Common myeloid progenitor, CD34-positive (primary cell): ENCODE measurements around the gene C1orf105.

Experiments
- CTCF ChIA-PET: fragments of 350-600 bp; sonication (Branson Sonifier 250); formaldehyde crosslinking; loops from one replicate; lab custom pipeline; 2021; ENCODE audit warnings: antibody characterized with exemption; lab: Charles Lee
- POLR2A ChIA-PET: fragments of 350-600 bp; sonication (Branson Sonifier 250); formaldehyde crosslinking; loops from one replicate; lab custom pipeline; 2021; ENCODE audit warnings: antibody characterized with exemption; lab: Charles Lee
- DNase-seq, 3 donors: peaks; one replicate each; pipeline versions ENCODE4 v3.0.0 to v3.0.0-alpha.2; 2013
- H3K27ac ChIP-seq, 2 experiments: 1 replicate in 1 of 2; 2 replicates in 1 of 2; pipeline ENCODE4 v1.7.0; 2013; ENCODE audit warnings: inconsistent platforms in 2 of 2, low read length in 2 of 2, mild to moderate bottlenecking in 2 of 2, low read depth in 1 of 2, moderate library complexity in 1 of 2; ENCODE audit not compliant: severe bottlenecking in 2 of 2, insufficient read depth in 1 of 2, poor library complexity in 1 of 2
- H3K27me3 ChIP-seq, 5 experiments: replicated peaks in 2 of 5; 1 replicate in 3 of 5; 2 replicates in 2 of 5; pipeline versions ENCODE4 v1.6.1 to v1.7.0; 2013; ENCODE audit warnings: low read length in 4 of 5, mild to moderate bottlenecking in 2 of 5, moderate library complexity in 2 of 5, inconsistent platforms in 1 of 5; ENCODE audit not compliant: insufficient read depth in 5 of 5, control insufficient read depth in 4 of 5
- H3K36me3 ChIP-seq, 4 experiments: 1 replicate in 2 of 4; 2 replicates in 2 of 4; pipeline versions ENCODE4 v1.6.1 to v1.7.0; 2013; ENCODE audit warnings: low read length in 3 of 4, control low read depth in 1 of 4, mild to moderate bottlenecking in 1 of 4; ENCODE audit not compliant: control insufficient read depth in 4 of 4, insufficient read depth in 4 of 4
- H3K4me1 ChIP-seq, 4 experiments: 1 replicate in 3 of 4; 2 replicates in 1 of 4; pipeline versions ENCODE4 v1.6.1 to v1.7.1; 2013; ENCODE audit warnings: low read length in 3 of 4, mild to moderate bottlenecking in 3 of 4, control low read depth in 1 of 4, inconsistent platforms in 1 of 4, moderate library complexity in 1 of 4; ENCODE audit not compliant: control insufficient read depth in 4 of 4, insufficient read depth in 4 of 4; ENCODE audit errors: control extremely low read depth in 1 of 4
- H3K4me3 ChIP-seq, 7 experiments: 1 replicate in 4 of 7; 2 replicates in 3 of 7; pipeline versions ENCODE4 v1.5.1 to v1.7.0; 2013; ENCODE audit warnings: mild to moderate bottlenecking in 7 of 7, low read length in 6 of 7, moderate library complexity in 6 of 7, inconsistent platforms in 2 of 7, low read depth in 2 of 7, control low read depth in 1 of 7; ENCODE audit not compliant: insufficient read depth in 4 of 7, control insufficient read depth in 1 of 7; ENCODE audit errors: extremely low read depth in 1 of 7
- H3K9me3 ChIP-seq, 5 experiments: 1 replicate in 4 of 5; 2 replicates in 1 of 5; pipeline versions ENCODE4 v1.6.1 to v1.7.1; 2013; ENCODE audit warnings: low read length in 4 of 5, mild to moderate bottlenecking in 2 of 5, inconsistent platforms in 1 of 5, low read depth in 1 of 5, moderate library complexity in 1 of 5; ENCODE audit not compliant: control insufficient read depth in 4 of 5, insufficient read depth in 2 of 5; ENCODE audit errors: control extremely low read depth in 1 of 5
- WGBS: methylation state at CpG from one replicate; pipeline ENCODE4 v1.1.5; 2013; ENCODE audit not compliant: insufficient coverage; 5-methylcytosine and 5-hydroxymethylcytosine counted together

The C1orf105 gene

DNA sequence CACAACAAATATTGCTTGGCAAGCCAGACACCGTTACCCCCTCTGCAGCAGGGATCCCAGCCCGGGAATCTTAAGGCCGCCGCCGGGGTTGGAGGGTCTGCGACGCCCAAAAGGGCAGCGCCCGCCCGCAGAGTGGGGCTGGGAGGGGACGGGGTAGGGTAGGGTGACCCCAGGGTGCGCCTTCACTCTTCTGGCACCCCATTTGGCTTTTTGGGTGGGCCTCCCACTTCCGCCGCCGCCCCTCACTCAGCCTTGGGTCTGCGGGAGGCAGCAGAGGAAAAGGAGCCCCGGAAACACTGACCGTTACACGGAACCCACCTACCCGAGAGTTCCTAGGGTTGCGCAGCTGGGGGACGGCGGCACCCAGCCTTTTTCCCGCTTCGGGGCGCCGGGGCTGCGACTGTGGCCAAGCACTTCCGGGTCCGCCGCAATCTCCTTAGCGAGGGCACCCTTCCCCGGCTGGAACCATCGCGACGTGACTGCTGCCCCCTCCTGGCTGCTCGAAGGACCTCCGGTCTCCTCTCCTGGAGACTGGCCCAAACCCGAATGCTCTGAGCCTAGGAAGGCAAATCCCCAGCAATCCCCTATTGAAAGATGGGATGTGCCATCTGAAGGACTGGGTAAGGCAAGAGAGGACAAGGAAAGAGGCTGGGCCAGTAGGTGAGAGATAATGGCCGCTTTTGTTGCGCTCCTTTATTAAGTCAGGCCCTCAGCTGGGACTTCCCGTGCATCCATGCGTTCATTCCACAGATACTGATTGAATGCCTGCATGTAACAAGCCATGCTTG lies 23.4 kb downstream of the C1orf105 start, which contains the start of gene PIGC:
Gene PIGC, minus strand, starts transcription at position 404 of the 788 bp plus-strand sequence. CDS start 1,447 bp downstream, outside the sequence.
- Histone ChIP-seq H3K9me3 (no peaks in the 10 kb centered on the region), H3K36me3 (peaks cover 0 to 9% (median 7%) of the 10 kb centered on the region in 4 experiments), H3K27me3 (no peaks in the 10 kb centered on the region), H3K27ac (peak within 1 kb of the TSS; percentile 47 to 81), H3K4me1 (peaks cover 5 to 18% (median 10%) of the 10 kb centered on the region in 4 experiments), H3K4me3 (peak within 1 kb of the TSS; percentile 80 to 92 (median 89))
- peak; percentile 88 to 93 (median 92) for DNase-seq
- ChIA-PET CTCF (interaction anchor here (0.6 to 3.5 kb wide), 12 partner anchors 9 to 515 kb away, joined by 3 to 20 read pairs (median 3); no protein-coding TSS in a partner anchor), POLR2A (no interaction called here)
- 11% methylated on average over 36 of the region's 43 CpGs for WGBS

DNA sequence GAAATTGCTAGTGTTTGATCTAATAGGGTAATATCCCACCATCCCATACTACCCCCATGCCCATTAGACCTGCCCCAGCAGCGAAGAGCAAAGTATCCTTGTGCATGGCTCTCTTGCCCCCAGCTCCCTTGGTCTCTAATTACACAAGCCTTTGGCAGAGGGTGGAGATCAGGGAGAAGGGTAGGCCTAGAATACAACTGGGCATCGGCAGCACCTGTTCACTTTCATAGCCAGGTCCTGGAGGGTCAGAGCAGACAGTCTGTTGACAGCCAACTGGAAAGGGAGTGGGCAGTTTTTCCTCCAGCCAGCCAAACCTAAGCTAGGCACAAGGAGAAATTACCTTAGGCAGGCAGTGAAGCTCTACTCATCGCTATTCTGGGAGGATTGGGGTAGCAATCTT lies 26.1 kb downstream of the C1orf105 start:
- no peaks in the 10 kb centered on the region for H3K9me3 ChIP-seq
- no peak overlapping the region for H3K4me3 ChIP-seq
- H3K27ac ChIP-seq, result no peak overlapping the region
- peaks cover 0 to 6% (median 6%) of the 10 kb centered on the region in 4 experiments for H3K36me3 ChIP-seq
- DNase-seq, result no peak
- no peaks in the 10 kb centered on the region for H3K27me3 ChIP-seq
- ChIA-PET CTCF (no interaction called here), POLR2A (no interaction called here)
- 100% methylated on average over 1 of the region's 3 CpGs for WGBS
- H3K4me1 ChIP-seq, result peaks cover 5 to 30% (median 16%) of the 10 kb centered on the region in 4 experiments

DNA sequence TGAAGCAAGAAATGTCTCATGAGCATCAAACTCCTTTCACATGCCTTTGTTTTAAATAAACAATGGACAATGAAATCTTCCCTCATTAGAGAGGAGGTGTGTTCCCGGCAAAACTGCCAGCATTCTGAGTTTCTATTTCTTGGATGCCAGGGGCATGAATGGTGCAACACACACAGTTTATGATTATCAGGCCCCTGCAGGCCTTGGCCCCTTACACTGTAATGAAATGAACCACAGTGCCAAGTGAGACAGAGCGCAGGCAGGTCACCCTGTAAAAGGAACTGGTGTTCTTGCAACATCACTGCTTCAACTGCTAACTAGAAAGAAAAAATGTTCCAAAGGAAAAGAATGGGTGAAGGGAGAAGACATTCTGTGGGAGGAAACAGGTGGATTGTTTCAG lies 27.2 kb downstream of the C1orf105 start:
- Histone ChIP-seq H3K4me3 (no peak overlapping the region), H3K27ac (no peak overlapping the region), H3K36me3 (no peaks in the 10 kb centered on the region), H3K27me3 (no peaks in the 10 kb centered on the region), H3K4me1 (peaks cover 5 to 29% (median 13%) of the 10 kb centered on the region in 4 experiments), H3K9me3 (no peaks in the 10 kb centered on the region)
- WGBS, result 100% methylated on average over 1 of the region's 2 CpGs
- ChIA-PET POLR2A (no interaction called here), CTCF (interaction anchor here (1.0 kb wide), 1 partner anchor 9 kb away, joined by 3 read pairs; no protein-coding TSS in a partner anchor)
- peak in 2 of 3 donors; percentile 27 to 35 for DNase-seq

DNA sequence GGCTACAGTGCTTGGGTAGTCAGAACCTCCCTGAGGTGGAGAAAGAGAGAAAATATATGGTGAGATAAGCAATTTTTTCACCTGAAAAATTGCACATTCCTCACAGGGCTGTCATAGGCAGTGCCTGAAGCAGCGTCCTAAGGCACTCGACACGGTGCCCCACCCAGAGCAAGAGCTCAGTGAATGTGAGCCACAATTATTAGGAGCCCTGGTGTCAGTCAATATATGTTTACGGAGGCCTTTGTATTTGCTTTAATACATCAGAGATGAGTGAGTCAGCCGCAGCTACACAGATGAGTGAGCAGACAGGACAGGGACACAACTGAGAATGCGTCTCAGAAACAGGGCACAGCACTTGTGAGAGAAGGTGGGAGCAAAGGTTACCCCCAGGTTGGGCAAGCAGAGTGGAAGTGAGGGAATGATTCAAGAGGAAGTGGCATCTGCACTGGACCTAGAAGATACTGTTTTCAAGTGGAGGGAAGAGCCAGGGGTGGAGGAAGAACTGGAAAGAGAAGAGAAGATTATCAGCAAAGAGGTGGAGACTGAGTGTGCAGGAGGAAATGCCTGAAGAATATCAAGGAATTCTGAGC lies 28.6 kb downstream of the C1orf105 start:
- WGBS, result 89% methylated on average over 6 of the region's 6 CpGs
- no peaks in the 10 kb centered on the region for H3K36me3 ChIP-seq
- no peaks in the 10 kb centered on the region for H3K9me3 ChIP-seq
- POLR2A ChIA-PET, result no interaction called here
- no peak for DNase-seq
- H3K4me3 ChIP-seq, result no peak overlapping the region
- H3K4me1 ChIP-seq, result peaks cover 0 to 21% (median 8%) of the 10 kb centered on the region in 4 experiments
- H3K27ac ChIP-seq, result no peak overlapping the region
- H3K27me3 ChIP-seq, result no peaks in the 10 kb centered on the region
- CTCF ChIA-PET, result no interaction called here

DNA sequence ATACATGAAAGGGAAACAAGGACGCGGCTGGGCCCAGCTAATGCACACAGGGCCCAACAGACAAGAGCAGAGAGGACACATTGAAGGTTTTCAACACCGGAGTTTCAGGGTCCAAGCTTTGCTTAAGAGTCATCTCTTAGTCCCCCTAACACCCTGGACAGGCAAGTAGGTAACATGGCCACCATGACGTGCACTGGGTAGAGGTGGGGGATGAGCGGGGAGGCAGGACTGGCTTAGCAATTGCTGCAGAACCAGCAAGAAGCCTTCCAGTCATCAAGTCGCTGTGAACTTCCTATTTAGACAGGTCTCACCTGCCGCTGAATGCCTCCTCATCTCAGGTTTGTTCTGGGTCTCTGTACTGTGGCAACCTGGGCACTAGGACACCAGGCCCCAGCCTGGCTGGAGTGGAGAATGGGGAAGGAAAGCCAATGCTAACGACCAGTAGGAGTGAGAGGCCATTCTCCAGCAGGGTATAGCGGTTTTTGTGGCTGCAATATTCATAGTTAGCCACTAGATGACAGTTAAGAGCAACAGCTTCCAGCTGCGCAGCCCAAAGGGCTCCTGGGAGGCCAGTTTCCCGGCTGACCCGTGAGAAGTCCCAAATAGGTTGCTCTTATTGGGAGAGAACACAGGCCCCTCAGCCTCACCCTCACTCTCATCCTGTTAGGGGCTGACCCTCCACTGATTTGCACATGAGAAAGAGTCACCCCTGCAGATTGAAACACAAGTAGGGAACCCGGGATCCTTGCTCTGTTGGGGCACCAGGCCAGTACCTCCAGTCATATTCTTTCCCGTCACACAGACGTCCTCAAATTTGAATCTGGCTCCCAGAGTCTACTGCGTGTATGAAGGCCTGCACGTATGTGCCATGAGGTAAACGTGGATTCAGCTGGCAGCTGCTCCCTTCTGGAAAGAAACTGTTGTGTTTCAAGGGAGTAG lies 29.4 kb downstream of the C1orf105 start:
- Histone ChIP-seq H3K27me3 (no peaks in the 10 kb centered on the region), H3K27ac (no peak overlapping the region), H3K36me3 (no peaks in the 10 kb centered on the region), H3K4me1 (peaks cover 0 to 21% (median 7%) of the 10 kb centered on the region in 4 experiments), H3K4me3 (peak overlapping the region in 1 of 7 experiments; percentile 12), H3K9me3 (no peaks in the 10 kb centered on the region)
- ChIA-PET CTCF (interaction anchor here (0.8 to 2.1 kb wide), 6 partner anchors 9 to 270 kb away, joined by 3 to 9 read pairs (median 6); no protein-coding TSS in a partner anchor), POLR2A (interaction anchor here (1.2 kb wide), 1 partner anchor 82 kb away, joined by 3 read pairs; no protein-coding TSS in a partner anchor)
- peak; percentile 46 to 64 (median 64) for DNase-seq
- WGBS, result 64% methylated on average over 17 of the region's 18 CpGs

DNA sequence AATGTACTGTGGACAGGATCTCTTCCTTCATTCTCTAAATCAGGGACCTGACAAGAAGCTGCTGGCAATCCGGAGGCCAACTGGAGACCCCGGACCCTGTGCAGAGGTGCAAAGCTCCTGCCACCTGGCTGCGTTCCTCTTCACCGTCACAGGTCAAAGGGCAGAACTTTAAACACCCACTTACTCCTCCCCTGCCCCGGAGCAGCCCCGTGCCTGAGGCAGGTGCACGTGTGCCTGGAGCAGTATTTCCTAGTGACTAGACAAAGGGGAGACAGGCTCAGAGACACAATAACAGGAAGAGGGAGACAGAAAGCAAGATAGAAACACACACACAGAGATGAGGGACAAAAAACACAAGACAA lies 30.0 kb downstream of the C1orf105 start:
- no peak for DNase-seq
- Histone ChIP-seq H3K4me3 (no peak overlapping the region), H3K36me3 (no peaks in the 10 kb centered on the region), H3K9me3 (no peaks in the 10 kb centered on the region), H3K4me1 (peaks cover 0 to 21% (median 7%) of the 10 kb centered on the region in 4 experiments), H3K27ac (no peak overlapping the region), H3K27me3 (no peaks in the 10 kb centered on the region)
- WGBS, result 100% methylated on average over 3 of the region's 7 CpGs
- CTCF ChIA-PET, result interaction anchor here (0.8 to 2.1 kb wide), 7 partner anchors 9 to 269 kb away, joined by 3 to 9 read pairs (median 6); no protein-coding TSS in a partner anchor
- POLR2A ChIA-PET, result interaction anchor here (1.2 kb wide), 1 partner anchor 82 kb away, joined by 3 read pairs; no protein-coding TSS in a partner anchor
